SK-N-MC (cell line): ENCODE data around the gene PTTG1IP2.

Experiments used
- EZH2 ChIP-seq: fragments of 200-600 bp; sonication (generic); IDR thresholded peaks from one replicate; pipeline ENCODE4 v1.6.1; 2017; ENCODE audit warnings: antibody characterized with exemption
- FOXP2 ChIP-seq: optimal IDR thresholded peaks from 2 replicates; pipeline ENCODE3; 2011; ENCODE audit warnings: mild to moderate bottlenecking, moderate library complexity; ENCODE audit not compliant: insufficient read depth; ENCODE audit errors: extremely low read length, control extremely low read depth
- POLR2AphosphoS5 ChIP-seq: IDR thresholded peaks from 2 replicates; pipeline ENCODE4 v1.6.1; 2012; ENCODE audit warnings: mild to moderate bottlenecking, low read depth, low read length, borderline replicate concordance

- TF ChIP-seq EZH2 (no peak), POLR2AphosphoS5 (no peak), FOXP2 (no peak)
Measured at GRCh38 chr7:90518630-90519029, 49.2 kb downstream of the PTTG1IP2 start.
